GM12865 (cell line): ENCODE results near the gene PEF1.

ENCODE experiments used
- DNase-seq: peaks from one replicate; pipeline ENCODE4 v3.0.0; 2010; ENCODE audit warnings: low read depth
- H3K4me3 ChIP-seq: 2 replicates; pipeline ENCODE4 v1.5.1; 2011; ENCODE audit warnings: mild to moderate bottlenecking, low read depth, low read length, control low read depth
- CTCF ChIP-seq: IDR thresholded peaks from 2 replicates; pipeline ENCODE4 v1.5.1; 2011; ENCODE audit warnings: low read length, control low read depth, low read depth, inconsistent platforms; ENCODE audit not compliant: insufficient read depth; ENCODE audit errors: missing control alignments

The PEF1 gene, protein sequence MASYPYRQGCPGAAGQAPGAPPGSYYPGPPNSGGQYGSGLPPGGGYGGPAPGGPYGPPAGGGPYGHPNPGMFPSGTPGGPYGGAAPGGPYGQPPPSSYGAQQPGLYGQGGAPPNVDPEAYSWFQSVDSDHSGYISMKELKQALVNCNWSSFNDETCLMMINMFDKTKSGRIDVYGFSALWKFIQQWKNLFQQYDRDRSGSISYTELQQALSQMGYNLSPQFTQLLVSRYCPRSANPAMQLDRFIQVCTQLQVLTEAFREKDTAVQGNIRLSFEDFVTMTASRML

DNA sequence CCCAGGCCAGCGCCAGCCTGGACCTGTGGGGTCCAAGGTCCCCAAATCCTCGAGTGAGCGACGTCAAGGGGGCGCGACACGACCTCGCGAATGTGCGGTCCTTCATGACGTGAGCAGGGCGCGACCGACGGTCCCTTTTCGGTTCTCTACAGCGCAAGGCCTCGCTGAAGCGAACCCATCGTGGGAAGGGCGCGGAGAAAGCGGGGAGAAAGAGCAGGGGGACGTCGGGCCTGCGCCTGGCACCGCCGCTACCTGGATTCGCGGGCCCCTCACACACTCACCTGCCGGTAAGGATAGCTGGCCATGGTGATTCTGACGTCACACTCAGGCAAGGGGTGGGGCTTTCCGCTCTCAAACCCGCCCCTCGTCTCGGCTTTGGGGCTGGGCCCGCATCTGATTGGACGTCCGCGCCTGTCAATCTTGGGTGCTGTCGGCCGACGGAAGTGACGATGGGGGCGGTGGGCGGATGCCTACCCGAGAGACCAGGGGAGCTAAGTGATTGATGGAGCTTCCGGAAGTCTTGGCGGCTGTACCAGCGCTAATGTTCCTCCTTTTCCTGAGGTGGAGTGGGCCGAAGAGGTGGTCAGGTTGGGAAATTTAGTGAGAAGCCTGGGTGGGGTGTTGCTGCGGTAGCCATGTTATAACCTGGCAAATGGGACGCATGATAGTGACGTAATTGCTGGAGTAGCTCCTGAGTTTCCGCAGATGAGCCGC lies at the start of gene PEF1:
PEF1 (minus strand) TSS at position 317 of the 714 bp plus-strand sequence; CDS start at position 305, 12 bp downstream.
- DNase-seq, result peak; percentile 98
- no peak for TF ChIP-seq CTCF
- H3K4me3 ChIP-seq, result peak within 1 kb of the TSS; percentile 98

DNA sequence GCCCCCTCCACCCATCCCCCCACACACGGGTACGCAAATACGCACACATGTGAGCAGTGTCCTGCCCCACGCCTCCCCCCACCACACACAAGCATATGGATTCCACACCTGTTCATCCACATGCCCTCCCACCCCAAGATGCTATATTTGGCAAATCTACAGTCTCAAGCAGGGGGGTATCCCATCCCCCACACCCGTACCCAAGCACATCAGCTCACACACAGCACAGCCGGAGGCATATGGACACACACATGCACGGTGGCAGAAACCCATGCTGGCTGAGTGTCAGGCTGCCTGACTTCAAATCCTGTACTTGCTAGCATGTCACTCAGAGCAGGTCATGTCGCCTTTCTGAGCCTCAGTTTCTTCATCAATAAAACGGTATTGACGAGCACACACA lies 48.6 kb upstream of the PEF1 start:
- H3K4me3 ChIP-seq, result no peak overlapping the region
- DNase-seq, result no peak
- TF ChIP-seq CTCF, result no peak

DNA sequence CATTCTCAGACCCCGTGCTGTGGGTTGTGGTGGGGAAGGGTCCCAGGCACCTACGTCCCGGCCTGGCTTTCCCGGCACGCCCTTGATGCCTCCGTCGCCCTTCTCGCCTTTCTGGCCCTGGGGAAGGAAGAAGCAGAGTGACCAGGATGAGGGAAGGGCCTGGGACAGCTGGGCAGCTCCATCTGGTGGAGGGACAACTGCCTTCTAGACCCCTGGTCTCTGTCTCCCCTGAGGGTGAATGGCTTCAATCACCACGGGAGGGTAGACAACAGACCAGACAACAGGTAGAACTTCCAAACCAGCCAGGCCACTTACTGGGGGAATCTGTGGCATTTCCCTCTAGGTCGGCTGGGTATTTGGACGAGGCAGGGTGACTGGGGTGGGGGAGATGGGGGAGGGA lies 47.3 kb upstream of the PEF1 start:
- no peak for DNase-seq
- H3K4me3 ChIP-seq, result no peak overlapping the region
- no peak for TF ChIP-seq CTCF

DNA sequence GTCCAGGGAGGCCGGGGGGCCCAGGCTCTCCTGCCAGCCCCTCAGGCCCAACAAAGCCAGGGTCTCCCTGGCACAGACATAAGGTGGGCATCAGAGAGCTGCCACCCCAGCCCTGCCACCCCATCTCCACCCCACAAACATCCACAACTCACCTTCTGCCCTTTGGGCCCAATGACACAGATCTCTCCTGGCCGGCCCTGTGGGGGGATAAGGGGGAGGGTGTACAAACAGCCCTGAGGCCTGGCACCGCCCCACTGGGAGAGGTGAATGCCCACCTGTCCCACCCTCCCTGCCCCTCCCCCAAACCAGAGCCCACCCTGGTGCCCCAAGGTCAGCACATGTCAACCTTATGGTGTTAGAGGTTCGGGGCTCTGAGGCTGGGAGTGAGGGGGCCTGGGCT lies 46.8 kb upstream of the PEF1 start:
- TF ChIP-seq CTCF, result no peak
- no peak for DNase-seq
- H3K4me3 ChIP-seq, result no peak overlapping the region

GRCh38 chr1:31690921-31691320 lies 46.2 kb upstream of the PEF1 start:
- H3K4me3 ChIP-seq, result no peak overlapping the region
- TF ChIP-seq CTCF, result no peak
- DNase-seq, result no peak

DNA sequence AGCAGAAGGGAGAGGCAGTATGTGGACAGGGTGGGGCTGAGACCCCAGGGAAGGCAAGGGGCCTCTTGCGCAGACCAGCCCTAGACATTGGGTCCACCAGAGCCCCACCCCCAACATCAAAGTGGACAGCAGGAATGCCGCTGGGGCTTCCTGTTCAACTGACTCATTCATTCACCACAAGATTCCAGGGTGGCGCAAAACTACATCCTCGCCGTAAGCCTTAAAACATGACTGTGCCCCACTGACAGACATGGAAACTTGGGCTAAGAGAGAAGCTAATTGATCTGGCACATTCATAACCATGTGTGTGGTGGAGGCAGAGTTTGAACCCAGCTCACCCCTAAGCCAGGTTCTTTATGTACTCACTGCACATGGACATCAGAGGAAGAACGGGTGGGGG lies 45.2 kb upstream of the PEF1 start:
- no peak for TF ChIP-seq CTCF
- H3K4me3 ChIP-seq, result no peak overlapping the region
- DNase-seq, result no peak
